Astrocyte of the spinal cord (primary cell): ENCODE data around the gene SLC35A2.

Source experiments
- DNase-seq: peaks from one replicate; pipeline ENCODE4 v3.0.0; 2011; ENCODE audit warnings: low read depth, low spot score
- H3K4me3 ChIP-seq: 2 replicates; pipeline ENCODE4 v1.5.1; 2011; ENCODE audit warnings: low read depth, mild to moderate bottlenecking, low read length, moderate library complexity
- CTCF ChIP-seq: IDR thresholded peaks from 2 replicates; pipeline ENCODE4 v1.5.1; 2012; ENCODE audit warnings: low read depth, mild to moderate bottlenecking, low read length, inconsistent platforms
- in situ Hi-C: cut with HindIII; loops from 2 replicates; pipeline ENCODE4 v1.10.0; 2017; ENCODE audit warnings: low sequenced_read_pairs

The SLC35A2 gene

GRCh38 chrX:48937054-48937907 lies 25.8 kb upstream of the SLC35A2 start:
- H3K4me3 ChIP-seq, result no peak overlapping the region
- peak; percentile 82 for DNase-seq
- TF ChIP-seq CTCF, result no peak
- in situ Hi-C loops, result no loop called here

GRCh38 chrX:48936429-48937053 lies 25.1 kb upstream of the SLC35A2 start:
- in situ Hi-C loops, result no loop called here
- no peak for DNase-seq
- TF ChIP-seq CTCF, result no peak
- no peak overlapping the region for H3K4me3 ChIP-seq

DNA sequence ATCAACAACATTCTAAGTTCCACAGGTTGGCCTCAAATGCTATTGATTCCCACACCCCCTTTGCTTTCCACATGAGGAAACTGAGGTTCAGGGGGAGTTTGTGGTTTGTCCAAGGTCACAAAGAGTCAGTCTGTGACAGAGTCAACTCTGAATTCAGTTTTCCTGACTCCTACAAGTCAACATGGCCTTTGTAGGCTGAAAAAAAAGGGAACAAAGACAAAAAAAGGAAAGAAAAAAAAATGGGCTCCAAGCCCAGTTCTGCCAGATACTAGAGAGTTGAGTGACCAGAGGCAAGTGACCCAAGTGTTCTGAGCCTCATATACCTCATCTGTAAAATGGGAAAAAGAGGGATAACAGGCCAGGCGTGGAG lies 23.8 kb upstream of the SLC35A2 start:
- TF ChIP-seq CTCF, result no peak
- in situ Hi-C loops, result no loop called here
- DNase-seq, result no peak
- H3K4me3 ChIP-seq, result no peak overlapping the region

DNA sequence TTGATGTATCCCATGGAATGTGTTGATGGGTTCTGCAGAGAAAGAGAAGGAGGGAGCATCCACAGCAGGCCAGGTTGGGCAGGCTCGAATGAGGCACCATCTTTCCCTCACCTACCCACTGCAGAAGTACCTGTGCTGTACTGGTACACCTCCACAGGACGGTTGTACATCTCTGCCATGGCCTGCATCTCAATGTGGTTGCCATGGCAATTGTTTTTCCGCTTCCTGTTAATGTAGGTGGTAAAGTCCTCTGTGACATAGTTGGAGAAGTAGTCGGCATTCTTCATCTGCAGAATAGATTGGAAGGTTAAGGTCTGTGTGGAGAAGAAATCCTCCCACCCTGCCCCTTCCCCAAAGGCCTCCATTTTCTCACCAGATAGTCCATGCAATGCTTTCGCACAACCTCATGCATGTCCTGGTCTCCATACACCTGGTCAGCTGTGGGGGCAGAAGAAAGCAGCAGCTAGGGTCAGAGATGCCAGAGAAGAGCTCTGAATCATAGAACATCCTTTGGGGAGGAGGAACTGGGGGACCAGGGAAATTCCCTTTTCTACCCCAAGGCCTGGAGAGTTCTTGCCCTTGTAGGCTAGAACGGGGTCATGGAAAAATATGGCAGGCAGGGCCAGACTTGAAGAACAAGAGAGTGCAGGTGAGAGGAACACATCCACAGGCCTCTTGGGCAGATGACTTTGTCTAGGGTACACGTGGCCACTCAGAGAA lies 23.3 kb upstream of the SLC35A2 start:
- in situ Hi-C loops, result no loop called here
- DNase-seq, result no peak
- no peak for TF ChIP-seq CTCF
- no peak overlapping the region for H3K4me3 ChIP-seq

DNA sequence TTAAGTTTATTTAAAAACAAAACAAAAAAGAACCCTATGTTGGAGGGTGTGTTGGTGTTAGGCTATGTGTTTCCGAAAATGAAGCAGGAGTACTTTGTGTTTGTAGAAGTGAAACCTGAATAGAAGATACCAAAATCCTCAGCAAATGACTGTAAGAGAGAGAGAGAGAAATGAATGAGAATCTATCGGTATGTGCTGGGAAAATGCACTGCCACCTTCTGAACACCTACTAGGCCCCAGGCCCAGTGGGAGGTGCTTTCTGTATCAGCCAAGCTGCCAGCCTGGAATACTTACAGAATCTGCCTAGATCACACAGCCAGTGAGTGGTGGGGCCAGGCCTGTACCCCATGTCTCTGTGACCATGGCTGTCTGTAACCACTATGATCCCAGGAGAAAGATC lies 22.3 kb upstream of the SLC35A2 start:
- H3K4me3 ChIP-seq, result no peak overlapping the region
- in situ Hi-C loops, result no loop called here
- no peak for DNase-seq
- no peak for TF ChIP-seq CTCF

DNA sequence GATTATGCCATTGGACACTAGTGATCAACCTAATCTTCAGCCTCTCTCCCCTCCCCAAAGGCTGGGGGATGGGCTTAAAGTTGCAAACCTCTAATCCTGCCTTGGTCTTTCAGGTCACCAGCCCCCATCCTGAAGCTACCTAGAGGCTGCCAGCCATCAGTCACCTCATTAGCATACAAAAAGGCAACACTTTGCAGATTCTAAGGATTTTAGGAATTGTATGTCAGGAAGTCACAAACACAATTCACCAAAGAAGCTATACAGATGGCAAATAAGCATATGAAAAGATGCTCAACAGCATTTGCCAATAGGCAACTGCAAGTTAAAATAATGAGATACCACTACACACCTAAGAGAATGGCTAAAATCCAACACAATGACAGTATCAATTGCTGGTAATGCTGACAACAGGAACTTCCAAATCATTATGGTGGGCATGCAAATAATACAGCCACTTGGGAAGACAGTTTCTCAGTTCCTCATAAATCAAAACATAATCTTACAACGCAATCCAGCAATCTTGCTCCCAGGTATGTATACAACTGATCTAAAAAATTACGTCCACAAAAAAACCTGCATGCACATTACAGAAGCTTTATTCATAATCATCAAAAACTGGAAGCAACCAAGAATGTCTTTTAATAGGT lies 16.4 kb upstream of the SLC35A2 start:
- in situ Hi-C loops, result no loop called here
- H3K4me3 ChIP-seq, result no peak overlapping the region
- no peak for DNase-seq
- TF ChIP-seq CTCF, result no peak
